OCI-LY7 (cell line): ENCODE data around the gene CENPU. TPM values are rescaled to one million over a fixed set of nuclear protein-coding genes. Genes with fewer than 3 reads are reported as not detected.

ENCODE experiments used
- BruUV-seq: library from RNA; stranded (reverse); fragments of 400-500 nt; replicated peaks from 2 replicates; lab custom pipeline; 2021; lab: Mats Ljungman, UMichigan
- CTCF ChIA-PET: fragments of 300-600 bp; sonication (Branson Sonifier 250); formaldehyde crosslinking; loops from one replicate; lab custom pipeline; 2022; ENCODE audit warnings: antibody characterized with exemption; ENCODE audit not compliant: unreplicated experiment; lab: Charles Lee
- POLR2A ChIA-PET: fragments of 300-600 bp; sonication (Branson Sonifier 250); formaldehyde crosslinking; loops from one replicate; lab custom pipeline; 2022; ENCODE audit warnings: antibody characterized with exemption; lab: Charles Lee
- DNase-seq: peaks from one replicate; pipeline ENCODE4 v3.0.0-alpha.2; 2015; ENCODE audit warnings: low spot score
- H2AFZ ChIP-seq: fragments of 200-600 bp; sonication (generic), shearing (Covaris generic); 2 replicates; pipeline ENCODE4 v1.6.1; 2014; ENCODE audit warnings: mild to moderate bottlenecking, antibody characterized with exemption, low read length, moderate library complexity
- H3K27ac ChIP-seq: fragments of 200-600 bp; sonication (generic); 2 replicates; pipeline ENCODE4 v1.5.1; 2014; ENCODE audit warnings: mixed run types, low read depth, mild to moderate bottlenecking, moderate library complexity, low read length, inconsistent platforms; ENCODE audit not compliant: poor library complexity, severe bottlenecking
- H3K36me3 ChIP-seq: fragments of 200-600 bp; sonication (generic); 2 replicates; pipeline ENCODE4 v1.6.1; 2014; ENCODE audit warnings: mild to moderate bottlenecking, antibody characterized with exemption, low read length, moderate library complexity, mixed read lengths; ENCODE audit not compliant: insufficient read depth
- H3K4me1 ChIP-seq: fragments of 200-600 bp; sonication (generic); 2 replicates; pipeline ENCODE4 v1.5.1; 2014; ENCODE audit warnings: mild to moderate bottlenecking, low read length; ENCODE audit not compliant: insufficient read depth, poor library complexity, severe bottlenecking
- H3K4me2 ChIP-seq: fragments of 200-600 bp; sonication (generic); 2 replicates; pipeline ENCODE4 v1.6.1; 2014; ENCODE audit warnings: mild to moderate bottlenecking, low read length
- H3K4me3 ChIP-seq: fragments of 200-600 bp; sonication (generic); 2 replicates; pipeline ENCODE4 v1.5.1; 2014; ENCODE audit warnings: mild to moderate bottlenecking, low read depth, low read length; ENCODE audit not compliant: poor library complexity, severe bottlenecking
- H3K79me2 ChIP-seq: fragments of 200-600 bp; sonication (generic); 2 replicates; pipeline ENCODE4 v1.6.1; 2016; ENCODE audit warnings: low read depth, mild to moderate bottlenecking, low read length, moderate library complexity, mixed read lengths; ENCODE audit not compliant: insufficient read depth
- H3K9me2 ChIP-seq: fragments of 200-600 bp; sonication (generic); 2 replicates; pipeline ENCODE4 v1.6.1; 2016; ENCODE audit warnings: mild to moderate bottlenecking, low read length, mixed read lengths; ENCODE audit not compliant: insufficient read depth
- H3K9me3 ChIP-seq: fragments of 200-600 bp; sonication (generic); 2 replicates; pipeline ENCODE4 v1.6.1; 2014; ENCODE audit warnings: mild to moderate bottlenecking, mixed run types, low read length, mixed read lengths
- H4K20me1 ChIP-seq: fragments of 200-600 bp; sonication (generic); 2 replicates; pipeline ENCODE4 v1.6.1; 2014; ENCODE audit warnings: mild to moderate bottlenecking, antibody characterized with exemption, low read length, moderate library complexity, mixed read lengths; ENCODE audit not compliant: insufficient read depth
- EZH2phosphoT487 ChIP-seq: fragments of 200-600 bp; sonication (generic); IDR thresholded peaks from 2 replicates; pipeline ENCODE4 v1.6.1; 2018; ENCODE audit warnings: low read depth, borderline replicate concordance, mild to moderate bottlenecking, mixed run types, antibody characterized with exemption, low read length, moderate library complexity, mixed read lengths
- intact Hi-C: fragments of 100-400 bp; cut with micrococcal nuclease; formaldehyde crosslinking; loops from one replicate; pipeline ENCODE4 v1.10.0; 2022; ENCODE audit not compliant: unreplicated experiment
- total RNA-seq, 2 experiments: library from RNA; depleted of rRNA in 1 of 2; stranded (reverse); fragments of >200 nt in 1 of 2; shearing (Covaris generic) in 1 of 2; gene quantifications; 2 replicates each; pipeline ENCODE4 v1.2.3, GENCODE V29; 2014 to 2022
- TF ChIP-seq, protein P1 (sequence below): fragments of 200-600 bp; sonication (generic); conservative IDR thresholded peaks from 2 replicates; pipeline ENCODE4 v1.5.1; 2014; ENCODE audit warnings: mild to moderate bottlenecking, antibody characterized with exemption, low read length, moderate library complexity, mixed read lengths

Gene CENPU
- total RNA-seq, 2 experiments from 2014 or later = 83.9 to 132 TPM

- CTCF ChIA-PET = no interaction called here
- POLR2A ChIA-PET = interaction anchor here (0.6 to 1.3 kb wide), 4 partner anchors 10 to 167 kb away, joined by 3 to 6 read pairs (median 3); partner anchors contain the start of gene CENPU
- Histone ChIP-seq H2AFZ (no peak overlapping the region), H3K79me2 (peaks cover 83% of the 10 kb centered on the region), H3K4me3 (peak overlapping the region; percentile 93), H3K36me3 (peaks cover 65% of the 10 kb centered on the region), H3K9me3 (no peaks in the 10 kb centered on the region), H3K4me2 (peak overlapping the region; percentile 81), H3K9me2 (no peaks in the 10 kb centered on the region), H3K4me1 (peaks cover 49% of the 10 kb centered on the region), H4K20me1 (peaks cover 17% of the 10 kb centered on the region), H3K27ac (peak overlapping the region; percentile 38)
- intact Hi-C loops = loop anchor here (5.0 to 10.0 kb wide), 2 partner anchors 1201 to 1546 kb away; partner anchors contain the start of genes CDKN2AIP and CYP4V2
- BruUV-seq = no TSS peak
- DNase-seq = no peak
- TF ChIP-seq, protein P1, sequence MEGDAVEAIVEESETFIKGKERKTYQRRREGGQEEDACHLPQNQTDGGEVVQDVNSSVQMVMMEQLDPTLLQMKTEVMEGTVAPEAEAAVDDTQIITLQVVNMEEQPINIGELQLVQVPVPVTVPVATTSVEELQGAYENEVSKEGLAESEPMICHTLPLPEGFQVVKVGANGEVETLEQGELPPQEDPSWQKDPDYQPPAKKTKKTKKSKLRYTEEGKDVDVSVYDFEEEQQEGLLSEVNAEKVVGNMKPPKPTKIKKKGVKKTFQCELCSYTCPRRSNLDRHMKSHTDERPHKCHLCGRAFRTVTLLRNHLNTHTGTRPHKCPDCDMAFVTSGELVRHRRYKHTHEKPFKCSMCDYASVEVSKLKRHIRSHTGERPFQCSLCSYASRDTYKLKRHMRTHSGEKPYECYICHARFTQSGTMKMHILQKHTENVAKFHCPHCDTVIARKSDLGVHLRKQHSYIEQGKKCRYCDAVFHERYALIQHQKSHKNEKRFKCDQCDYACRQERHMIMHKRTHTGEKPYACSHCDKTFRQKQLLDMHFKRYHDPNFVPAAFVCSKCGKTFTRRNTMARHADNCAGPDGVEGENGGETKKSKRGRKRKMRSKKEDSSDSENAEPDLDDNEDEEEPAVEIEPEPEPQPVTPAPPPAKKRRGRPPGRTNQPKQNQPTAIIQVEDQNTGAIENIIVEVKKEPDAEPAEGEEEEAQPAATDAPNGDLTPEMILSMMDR = no peak
- no peak for TF ChIP-seq EZH2phosphoT487
Observed at GRCh38 chr4:184645904-184646610, 87.8 kb downstream of the CENPU start.

GRCh38 chr4:184644553-184645307 lies 89.2 kb downstream of the CENPU start:
- intact Hi-C loops = loop anchor here (5.0 to 10.0 kb wide), 2 partner anchors 1200 to 1548 kb away; partner anchors contain the start of genes CDKN2AIP and CYP4V2
- ChIA-PET CTCF (no interaction called here), POLR2A (interaction anchor here (0.6 to 0.8 kb wide), 4 partner anchors 9 to 393 kb away, joined by 3 to 4 read pairs (median 3); no protein-coding TSS in a partner anchor)
- Histone ChIP-seq H3K4me2 (peak overlapping the region; percentile 81; the same call in 1 of the 2 replicates), H3K9me2 (no peaks in the 10 kb centered on the region), H3K4me1 (peaks cover 44% of the 10 kb centered on the region), H2AFZ (no peak overlapping the region), H3K79me2 (peaks cover 89% of the 10 kb centered on the region), H3K4me3 (no peak overlapping the region), H3K9me3 (no peaks in the 10 kb centered on the region), H4K20me1 (peaks cover 17% of the 10 kb centered on the region), H3K36me3 (peaks cover 78% of the 10 kb centered on the region), H3K27ac (no peak overlapping the region)
- no TSS peak for BruUV-seq
- DNase-seq = no peak
- TF ChIP-seq EZH2phosphoT487 = no peak

Other genes starting within 250 kb of the CENPU start
- 25.8 and 29.5 TPM in 2 replicates for gene CASP3, start 84.6 kb downstream of the CENPU start, total RNA-seq (2014; rRNA removed; shearing (Covaris generic))
- gene CASP3, start 84.6 kb downstream of the CENPU start, total RNA-seq (2022) = 39.2 and 44.7 TPM in 2 replicates
- gene PRIMPOL, start 84.4 kb downstream of the CENPU start, total RNA-seq (2014; rRNA removed; shearing (Covaris generic)) = 8.8 and 9.2 TPM in 2 replicates
- gene PRIMPOL, start 84.4 kb downstream of the CENPU start, total RNA-seq (2022) = 19.3 and 23.4 TPM in 2 replicates
- 20.8 and 24.3 TPM in 2 replicates for gene ACSL1, start 91.9 kb upstream of the CENPU start, total RNA-seq (2014; rRNA removed; shearing (Covaris generic))
- gene ACSL1, start 91.9 kb upstream of the CENPU start, total RNA-seq (2022) = 32.0 and 32.9 TPM in 2 replicates